Hepatocyte (in vitro differentiated cells): ENCODE data around the gene SLC9A3. TPM values are rescaled to one million over a fixed set of nuclear protein-coding genes. Genes with fewer than 3 reads are reported as not detected.

Source experiments
- DNase-seq: peaks from one replicate; pipeline ENCODE4 v3.0.0-alpha.2; 2016; ENCODE audit warnings: low spot score
- H2AFZ ChIP-seq: fragments of 200-600 bp; sonication (generic); 2 replicates; pipeline ENCODE4 v1.6.0; 2016; ENCODE audit warnings: antibody characterized with exemption, mild to moderate bottlenecking
- H3K27ac ChIP-seq: fragments of 200-600 bp; sonication (generic); 2 replicates; pipeline ENCODE4 v1.5.1; 2016; ENCODE audit warnings: mild to moderate bottlenecking
- H3K27me3 ChIP-seq: fragments of 200-600 bp; sonication (generic); 2 replicates; pipeline ENCODE4 v1.6.1; 2016
- H3K36me3 ChIP-seq: fragments of 200-600 bp; sonication (generic); replicated peaks from 2 replicates; pipeline ENCODE4 v1.5.1; 2016; ENCODE audit warnings: low read depth; ENCODE audit not compliant: insufficient read depth
- H3K4me1 ChIP-seq: fragments of 200-600 bp; sonication (generic); 2 replicates; pipeline ENCODE4 v1.5.1; 2016; ENCODE audit warnings: mild to moderate bottlenecking, moderate library complexity; ENCODE audit not compliant: insufficient read depth
- H3K4me2 ChIP-seq: fragments of 200-600 bp; sonication (generic); 2 replicates; pipeline ENCODE4 v1.6.0; 2016
- H3K4me3 ChIP-seq: fragments of 200-600 bp; sonication (generic); 2 replicates; pipeline ENCODE4 v1.5.1; 2016; ENCODE audit warnings: mild to moderate bottlenecking
- H3K79me2 ChIP-seq: fragments of 200-600 bp; sonication (generic); 2 replicates; pipeline ENCODE4 v1.6.0; 2017; ENCODE audit warnings: mild to moderate bottlenecking
- H3K9me2 ChIP-seq: fragments of 200-600 bp; sonication (generic); replicated peaks from 2 replicates; pipeline ENCODE4 v1.6.0; 2017; ENCODE audit warnings: mild to moderate bottlenecking; ENCODE audit not compliant: insufficient read depth
- H3K9me3 ChIP-seq: fragments of 200-600 bp; sonication (generic); 2 replicates; pipeline ENCODE4 v1.5.1; 2016; ENCODE audit warnings: low read depth, mild to moderate bottlenecking
- H4K20me1 ChIP-seq: fragments of 200-600 bp; sonication (generic); 2 replicates; pipeline ENCODE4 v1.6.0; 2016; ENCODE audit warnings: mild to moderate bottlenecking; ENCODE audit not compliant: insufficient read depth, poor library complexity, severe bottlenecking
- EZH2 ChIP-seq: fragments of 200-600 bp; sonication (generic); IDR thresholded peaks from 2 replicates; pipeline ENCODE4 v1.6.1; 2016; ENCODE audit warnings: antibody characterized with exemption, mild to moderate bottlenecking, borderline replicate concordance
- EZH2phosphoT487 ChIP-seq: fragments of 200-600 bp; sonication (generic); IDR thresholded peaks from one replicate; pipeline ENCODE4 v1.6.1; 2018; ENCODE audit warnings: antibody characterized with exemption, mild to moderate bottlenecking, low read depth, moderate library complexity; ENCODE audit not compliant: unreplicated experiment, severe bottlenecking
- WGBS: methylation state at CpG from one replicate; pipeline ENCODE4 v1.1.6; 2016; ENCODE audit warnings: low lambda C conversion rate; ENCODE audit errors: missing lambda C conversion rate; 5-methylcytosine and 5-hydroxymethylcytosine counted together
- polyA plus RNA-seq: library from polyadenylated mRNA; unstranded; fragments of >200 nt; fragmentation: Nextera tagmentation; extraction: Ambion mirVana; gene quantifications from 2 replicates; pipeline ENCODE4 v1.2.1, GENCODE V29; 2016
- total RNA-seq: library from RNA; depleted of rRNA; stranded (reverse); fragments of >200 nt; gene quantifications from 2 replicates; pipeline ENCODE4 v1.2.3, GENCODE V29; 2014
- TF ChIP-seq, protein P1 (sequence below): fragments of 200-600 bp; sonication (generic); IDR thresholded peaks from 2 replicates; pipeline ENCODE4 v1.5.1; 2016; ENCODE audit warnings: antibody characterized with exemption, mild to moderate bottlenecking; ENCODE audit not compliant: poor library complexity

SLC9A3 gene
- total and polyA plus RNA-seq, 2 experiments from 2014 or later: 4.8 to 7.4 TPM

GRCh38 chr5:517535-518100, 6.6 kb downstream of the SLC9A3 start:
- H3K27me3 ChIP-seq: peaks cover 4% of the 10 kb centered on the region
- 84% methylated on average over 5 of the region's 5 CpGs for WGBS
- no peaks in the 10 kb centered on the region for H3K9me3 ChIP-seq
- H3K27ac ChIP-seq: no peak overlapping the region
- no peak for DNase-seq
- H4K20me1 ChIP-seq: no peaks in the 10 kb centered on the region
- no peaks in the 10 kb centered on the region for H3K36me3 ChIP-seq
- H3K79me2 ChIP-seq: no peaks in the 10 kb centered on the region
- no peak overlapping the region for H3K4me3 ChIP-seq
- H3K4me1 ChIP-seq: peaks cover 30% of the 10 kb centered on the region
- H2AFZ ChIP-seq: no peak overlapping the region
- no peaks in the 10 kb centered on the region for H3K9me2 ChIP-seq
- no peak for TF ChIP-seq EZH2phosphoT487
- TF ChIP-seq, protein P1, sequence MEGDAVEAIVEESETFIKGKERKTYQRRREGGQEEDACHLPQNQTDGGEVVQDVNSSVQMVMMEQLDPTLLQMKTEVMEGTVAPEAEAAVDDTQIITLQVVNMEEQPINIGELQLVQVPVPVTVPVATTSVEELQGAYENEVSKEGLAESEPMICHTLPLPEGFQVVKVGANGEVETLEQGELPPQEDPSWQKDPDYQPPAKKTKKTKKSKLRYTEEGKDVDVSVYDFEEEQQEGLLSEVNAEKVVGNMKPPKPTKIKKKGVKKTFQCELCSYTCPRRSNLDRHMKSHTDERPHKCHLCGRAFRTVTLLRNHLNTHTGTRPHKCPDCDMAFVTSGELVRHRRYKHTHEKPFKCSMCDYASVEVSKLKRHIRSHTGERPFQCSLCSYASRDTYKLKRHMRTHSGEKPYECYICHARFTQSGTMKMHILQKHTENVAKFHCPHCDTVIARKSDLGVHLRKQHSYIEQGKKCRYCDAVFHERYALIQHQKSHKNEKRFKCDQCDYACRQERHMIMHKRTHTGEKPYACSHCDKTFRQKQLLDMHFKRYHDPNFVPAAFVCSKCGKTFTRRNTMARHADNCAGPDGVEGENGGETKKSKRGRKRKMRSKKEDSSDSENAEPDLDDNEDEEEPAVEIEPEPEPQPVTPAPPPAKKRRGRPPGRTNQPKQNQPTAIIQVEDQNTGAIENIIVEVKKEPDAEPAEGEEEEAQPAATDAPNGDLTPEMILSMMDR: no peak
- TF ChIP-seq EZH2: no peak
- H3K4me2 ChIP-seq: no peak overlapping the region

GRCh38 chr5:516980-517379, 7.3 kb downstream of the SLC9A3 start:
- Histone ChIP-seq H3K4me1 (peaks cover 30% of the 10 kb centered on the region), H3K79me2 (no peaks in the 10 kb centered on the region), H3K9me2 (no peaks in the 10 kb centered on the region), H3K4me3 (no peak overlapping the region), H3K27ac (no peak overlapping the region), H3K9me3 (no peaks in the 10 kb centered on the region), H3K27me3 (no peaks in the 10 kb centered on the region), H4K20me1 (no peaks in the 10 kb centered on the region), H2AFZ (no peak overlapping the region), H3K36me3 (no peaks in the 10 kb centered on the region), H3K4me2 (no peak overlapping the region)
- no peak for TF ChIP-seq EZH2
- no peak for TF ChIP-seq EZH2phosphoT487
- TF ChIP-seq, protein P1: no peak
- DNase-seq: no peak
- 96% methylated on average over 3 of the region's 3 CpGs for WGBS

GRCh38 chr5:516338-516925, 7.8 kb downstream of the SLC9A3 start:
- 88% methylated on average over 10 of the region's 10 CpGs for WGBS
- H4K20me1 ChIP-seq: no peaks in the 10 kb centered on the region
- TF ChIP-seq, protein P1: no peak
- TF ChIP-seq EZH2 (no peak), EZH2phosphoT487 (no peak)
- no peak overlapping the region for H3K4me3 ChIP-seq
- no peaks in the 10 kb centered on the region for H3K9me3 ChIP-seq
- H3K4me1 ChIP-seq: peaks cover 28% of the 10 kb centered on the region
- H3K4me2 ChIP-seq: no peak overlapping the region
- H3K9me2 ChIP-seq: no peaks in the 10 kb centered on the region
- H3K27me3 ChIP-seq: no peaks in the 10 kb centered on the region
- no peaks in the 10 kb centered on the region for H3K79me2 ChIP-seq
- DNase-seq: no peak
- H2AFZ ChIP-seq: no peak overlapping the region
- H3K36me3 ChIP-seq: no peaks in the 10 kb centered on the region
- H3K27ac ChIP-seq: no peak overlapping the region
